Measurements from ENCODE around the gene RADX.

DNA sequence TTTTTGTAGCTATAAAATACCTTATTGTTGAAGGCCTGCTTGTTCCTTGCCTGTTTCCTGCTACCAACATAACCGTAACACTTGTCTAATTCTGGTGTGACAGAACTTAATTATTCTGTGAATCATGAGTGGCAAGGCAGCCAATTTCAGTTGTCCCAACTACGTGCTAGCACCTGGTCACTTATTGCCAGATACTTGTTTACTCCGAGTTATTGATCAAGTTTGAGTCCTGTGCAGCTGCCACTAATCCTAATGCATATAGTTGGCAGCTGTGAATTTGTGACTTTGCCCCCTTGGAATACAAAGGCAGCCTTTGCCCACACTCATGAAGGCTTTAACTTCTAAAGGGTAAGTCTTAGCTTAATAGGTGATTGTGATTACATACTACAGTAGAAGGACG, 106.9 kb downstream of the RADX start:
- TF ChIP-seq EP300 (IDR thresholded peaks at IDR 0.05; ENCODE audit: borderline replicate concordance) (no peak), EGR1 (IDR thresholded peaks at IDR 0.05) (no peak), YY1 (IDR thresholded peaks at IDR 0.05; ENCODE audit: low read depth) (no peak)

Data from Ishikawa (cell line).